HG02610 (cell line): Measurements from ENCODE around the gene TMCO5A.
"Not testable (repeated sequence)": the region's sequence is repeated elsewhere in the genome, so short reads cannot be mapped to it uniquely, and the experiment has no call there.

Source experiments
- ATAC-seq: cut with Tn5 transposase; IDR thresholded peaks from one replicate; pipeline ENCODE4 v1.9.1; 2021; ENCODE audit warnings: mild to moderate bottlenecking, moderate library complexity; ENCODE audit not compliant: unreplicated experiment

The TMCO5A gene

DNA sequence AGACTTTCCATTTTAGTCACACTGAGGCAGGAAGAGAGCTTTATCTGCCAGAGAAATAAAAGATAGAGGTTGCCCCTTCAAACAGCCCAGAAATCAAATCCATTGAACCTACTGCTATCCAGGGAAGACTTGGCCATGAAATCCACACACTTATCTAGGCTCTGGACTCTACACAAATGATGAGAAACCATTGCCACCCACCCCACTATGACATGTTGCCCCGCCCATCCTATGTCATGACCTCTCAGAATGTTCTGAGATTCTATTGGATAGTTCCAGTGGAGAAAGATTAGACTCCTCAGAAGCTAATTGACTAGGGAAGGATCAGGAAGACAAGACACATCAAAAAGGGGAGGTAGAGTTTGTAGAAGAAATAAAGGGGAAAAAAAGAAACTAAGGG, at the start of gene TMCO5A:
TMCO5A (plus strand) TSS at position 301 of the 400 bp plus-strand sequence. CDS start 1,684 bp downstream, outside the sequence.
- no peak for ATAC-seq

DNA sequence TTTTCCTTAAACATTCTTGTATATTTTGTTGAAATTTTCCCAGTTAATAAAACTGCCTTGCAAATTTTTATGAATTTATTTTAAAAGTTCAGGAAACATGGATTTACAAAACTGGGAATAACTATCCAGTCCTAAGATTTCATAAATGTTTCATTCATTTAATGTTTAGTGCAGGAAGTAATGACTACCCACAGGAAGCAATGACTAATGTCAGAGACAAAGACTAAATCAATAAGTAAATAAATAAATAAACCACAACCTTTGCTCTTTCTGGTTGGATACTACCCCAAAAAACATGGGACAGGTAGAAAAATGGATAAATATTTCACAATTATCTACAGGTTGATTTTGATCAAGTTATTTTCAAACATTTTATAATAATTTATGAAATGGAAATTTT, 48.8 kb upstream of the TMCO5A start:
- no peak for ATAC-seq

GRCh38 chr15:37888356-37888755, 46.1 kb upstream of the TMCO5A start:
- ATAC-seq = no peak

DNA sequence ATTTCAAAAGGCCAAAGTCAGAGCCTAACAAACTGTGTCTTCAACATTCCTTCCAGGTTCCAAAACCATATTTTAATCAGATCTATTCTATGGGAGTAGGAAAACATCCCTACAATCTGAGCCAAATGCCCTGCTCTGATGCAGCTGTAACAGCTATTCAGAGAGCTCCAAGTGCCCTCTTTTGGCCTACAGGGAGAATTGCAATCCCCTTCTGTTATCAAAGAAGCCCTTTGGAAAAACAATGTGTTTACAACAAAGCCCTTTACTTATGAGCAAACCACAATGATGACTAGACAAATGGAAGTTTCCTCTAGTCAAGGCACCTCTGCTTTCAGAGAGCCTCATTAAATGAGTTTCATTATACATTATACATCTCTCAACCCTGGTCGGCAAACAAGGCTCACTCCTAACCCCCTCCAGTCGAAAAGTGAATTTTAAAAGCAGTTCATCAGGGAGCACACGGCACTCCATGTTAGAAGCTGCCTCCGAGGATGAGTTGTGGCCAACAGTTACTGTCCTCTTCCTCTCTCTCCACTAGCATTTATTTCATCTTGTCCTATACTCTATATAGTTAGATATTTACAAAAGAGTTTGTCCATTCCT, 42.6 kb upstream of the TMCO5A start:
- peak; percentile 70 for ATAC-seq

GRCh38 chr15:37893309-37893708, 41.1 kb upstream of the TMCO5A start:
- ATAC-seq = no peak

DNA sequence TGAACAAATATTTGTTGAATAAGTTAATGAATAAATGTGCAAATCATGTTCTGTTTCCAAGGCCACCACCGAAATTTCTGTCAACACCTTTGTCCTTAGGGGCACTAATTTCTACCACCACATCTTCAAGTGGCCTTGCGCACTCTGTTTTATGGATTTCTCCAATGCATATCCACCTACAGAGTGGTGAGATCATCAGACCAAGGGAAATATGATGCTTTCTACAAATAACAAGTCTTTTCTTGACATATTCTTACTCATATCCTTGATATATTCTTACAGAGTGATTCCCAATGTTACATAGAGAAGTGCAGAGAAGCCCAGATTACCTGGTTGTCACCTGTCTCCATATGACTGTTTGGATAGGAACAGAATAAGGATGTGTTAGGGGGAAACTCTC, 36.1 kb upstream of the TMCO5A start:
- no peak for ATAC-seq

GRCh38 chr15:37900326-37901221, 33.9 kb upstream of the TMCO5A start:
- ATAC-seq = no peak

DNA sequence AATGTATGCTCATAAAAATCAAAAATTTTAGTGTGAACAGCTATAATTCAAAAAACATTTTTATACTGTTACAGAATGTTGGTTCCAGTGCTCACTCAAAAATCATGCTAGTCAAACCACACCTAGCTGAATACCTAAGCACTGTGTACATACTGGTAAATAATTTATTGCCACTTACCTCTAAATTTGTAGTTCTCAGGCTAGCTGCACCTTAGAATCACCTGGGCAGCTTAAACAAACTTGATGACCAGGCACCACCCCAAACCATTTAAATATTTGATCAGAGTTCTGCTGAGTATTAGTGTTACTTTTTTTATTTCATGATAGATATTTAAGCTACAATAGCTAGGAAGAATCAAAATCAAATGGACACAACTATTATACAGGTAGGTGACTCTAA, 32.3 kb upstream of the TMCO5A start:
- no peak for ATAC-seq

GRCh38 chr15:37903919-37904625, 30.4 kb upstream of the TMCO5A start:
- no peak for ATAC-seq

GRCh38 chr15:37907136-37907535, 27.3 kb upstream of the TMCO5A start:
- no peak for ATAC-seq

GRCh38 chr15:37921527-37922385, 12.7 kb upstream of the TMCO5A start:
- no peak for ATAC-seq

DNA sequence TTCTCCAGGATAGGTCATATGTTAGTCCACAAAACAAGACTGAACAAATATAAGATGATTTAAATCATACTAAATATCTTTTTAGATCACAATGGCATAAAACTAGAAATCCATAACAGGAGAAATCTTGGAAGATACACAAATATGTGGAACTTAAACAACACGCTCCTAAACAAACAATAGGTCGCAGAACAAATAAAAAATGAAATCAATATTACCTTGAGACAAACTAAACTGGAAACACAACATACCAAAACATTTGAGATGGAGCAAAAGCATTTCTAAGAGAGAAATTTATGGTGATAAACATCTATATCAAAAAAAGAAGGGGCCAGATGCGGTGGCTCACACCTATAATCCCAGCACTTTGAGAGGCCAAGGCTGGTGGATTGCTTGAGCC, 8.3 kb upstream of the TMCO5A start:
- no peak for ATAC-seq

DNA sequence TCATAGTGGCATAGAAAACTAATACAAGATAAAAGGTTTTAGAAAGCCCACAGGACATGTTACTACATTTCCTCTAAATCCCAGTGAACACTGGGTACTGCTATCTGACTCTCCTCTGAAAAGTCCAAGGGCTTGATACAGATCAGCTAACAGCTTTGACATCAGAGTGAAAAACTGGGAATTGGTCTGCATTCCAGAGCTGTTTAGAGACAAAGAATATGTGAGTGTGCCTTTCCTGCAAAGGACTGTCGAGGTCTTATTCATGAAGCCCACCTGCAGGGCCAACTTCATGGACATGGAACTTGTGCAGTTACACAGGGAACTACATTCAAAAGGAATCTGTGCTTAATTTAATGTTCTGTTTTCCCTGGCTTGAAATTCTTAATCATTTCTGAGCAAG, 5.2 kb upstream of the TMCO5A start:
- no peak for ATAC-seq

- no peak for ATAC-seq
Measured at GRCh38 chr15:37931321-37931720, 3.1 kb upstream of the TMCO5A start.

DNA sequence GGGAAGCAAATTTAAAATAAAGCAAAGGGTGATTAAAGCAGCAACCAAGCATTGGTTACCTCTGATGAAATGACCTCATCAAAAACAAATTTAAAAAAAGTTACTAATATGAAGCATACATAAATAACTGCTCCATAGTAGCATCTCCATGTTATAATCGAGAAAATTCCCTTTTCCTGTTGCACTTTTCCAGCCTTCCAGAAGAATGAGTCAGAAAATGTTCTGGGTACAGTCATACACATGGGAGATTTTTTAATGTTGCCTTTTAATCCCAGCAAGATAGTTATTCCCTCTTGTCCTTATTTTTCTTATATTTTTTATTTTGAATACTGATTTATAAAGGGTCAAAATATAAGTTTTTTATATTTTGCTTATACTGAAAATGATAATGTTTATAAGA, 2.6 kb upstream of the TMCO5A start:
- no peak for ATAC-seq

GRCh38 chr15:37932549-37932948, 1.9 kb upstream of the TMCO5A start:
- no peak for ATAC-seq

DNA sequence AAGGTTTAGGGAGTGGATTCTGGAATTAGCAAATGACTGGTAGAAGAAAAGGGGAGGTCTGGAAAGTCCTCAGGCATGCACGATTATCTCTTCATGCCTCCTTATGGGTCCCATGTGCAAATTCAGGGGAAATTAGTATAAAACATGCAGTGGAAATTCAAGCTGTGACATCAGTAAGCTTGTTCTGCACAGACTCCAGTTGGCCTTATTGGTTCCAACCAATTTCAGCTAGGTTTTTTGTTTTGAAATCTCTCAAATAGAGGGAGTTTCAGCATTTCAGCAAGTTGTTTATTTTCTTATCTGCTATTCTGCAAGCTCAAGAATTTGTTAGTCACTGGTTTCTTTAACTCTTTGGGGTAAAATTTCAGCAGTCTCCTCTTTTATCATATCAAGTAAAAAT, 774 bp upstream of the TMCO5A start:
- ATAC-seq = no peak

GRCh38 chr15:37940876-37941275, 6.4 kb downstream of the TMCO5A start:
- no peak for ATAC-seq

DNA sequence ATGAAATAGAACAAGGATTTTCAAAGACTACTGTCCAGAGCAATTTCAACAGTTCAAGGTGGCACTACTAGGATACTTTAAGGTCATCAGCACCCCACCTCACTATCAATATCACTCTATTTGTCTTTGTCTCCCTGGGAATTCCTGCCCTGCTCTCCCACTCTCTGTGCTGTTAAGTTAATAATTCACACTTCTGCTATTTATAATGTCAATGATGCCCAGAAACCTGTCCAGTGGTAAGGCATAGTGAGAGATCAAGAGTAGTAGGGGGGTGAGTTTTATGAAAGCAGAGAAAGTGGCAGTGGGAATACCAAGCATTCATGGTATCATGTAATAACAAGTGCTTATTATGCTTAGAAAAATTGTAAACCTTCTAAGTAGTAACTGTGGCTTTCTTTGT, 7.3 kb downstream of the TMCO5A start:
- no peak for ATAC-seq

DNA sequence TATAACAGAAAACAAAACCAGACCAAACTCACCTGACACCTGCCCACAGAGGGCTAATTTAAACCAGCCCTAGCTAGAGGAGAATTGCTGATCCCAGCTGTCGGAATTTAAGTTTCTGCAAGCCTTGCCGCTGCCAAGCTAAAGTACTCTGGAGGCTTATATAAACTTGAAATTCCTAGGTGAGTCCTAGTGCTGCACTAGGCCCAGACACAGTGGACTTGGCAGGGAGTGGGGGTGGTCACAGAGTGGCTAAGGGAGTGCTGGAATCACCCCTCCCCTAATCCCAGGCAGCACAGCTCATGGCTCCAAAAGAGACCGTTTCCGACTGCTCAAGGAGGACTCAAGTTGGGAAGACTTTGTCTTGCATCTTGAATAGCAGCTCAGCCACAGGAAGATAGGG, 17.6 kb downstream of the TMCO5A start:
- ATAC-seq = no peak

DNA sequence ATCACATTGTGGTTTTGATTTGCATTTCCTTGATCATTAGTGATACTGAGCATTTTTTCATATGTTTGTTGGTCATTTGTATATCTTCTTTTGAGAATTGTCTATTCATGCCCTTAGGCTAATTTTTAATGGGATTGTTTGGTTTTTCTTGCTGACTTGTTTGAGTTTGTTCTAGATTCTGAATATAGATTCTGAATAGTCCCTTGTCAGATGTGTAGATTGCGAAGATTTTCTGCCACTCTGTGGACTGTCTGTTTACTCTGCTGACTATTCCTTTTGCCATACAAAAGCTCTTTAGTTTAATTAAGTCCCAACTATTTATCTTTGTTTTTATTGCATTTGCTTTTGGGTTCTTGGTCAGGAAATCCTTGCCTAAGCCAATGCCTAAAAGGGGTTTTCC, 26.3 kb downstream of the TMCO5A start:
- not testable (repeated sequence) for ATAC-seq
